ENCODE results near the gene TBX21.
A peak's percentile ranks its signal among the peaks of the same experiment; 100 is the strongest.

TBX21 gene

GRCh38 chr17:47730681-47731080 is 2.4 kb upstream of the TBX21 start:
- Histone ChIP-seq H4K91ac (ENCODE audit: low read depth, low read length, poor library complexity) (no peak overlapping the region), H3K4ac (ENCODE audit: low read length) (no peak overlapping the region), H3K23ac (ENCODE audit: low read depth, low read length, poor library complexity) (no peak overlapping the region), H4K8ac (ENCODE audit: low read depth, low read length) (no peak overlapping the region), H3K9me3 (replicated peaks in 1 of 2; ENCODE audit: control insufficient read depth in 2 of 2, insufficient read depth in 1 of 2, low read depth in 1 of 2, low read length in 2 of 2) (no peaks in the 10 kb centered on the region), H2BK12ac (ENCODE audit: low read length) (no peak overlapping the region), H3K27ac (replicated peaks; ENCODE audit: low read length) (no peak overlapping the region), H3K27me3 (ENCODE audit: control insufficient read depth in 3 of 3, insufficient read depth in 3 of 3, low read depth in 1 of 3, low read length in 3 of 3) (peaks cover 11 to 97% (median 37%) of the 10 kb centered on the region in 3 experiments), H2BK120ac (ENCODE audit: low read depth, low read length) (no peak overlapping the region), H3K4me3 (ENCODE audit: low read length in 2 of 2) (no peak overlapping the region), H3K14ac (ENCODE audit: low read length) (no peak overlapping the region), H2AFZ (ENCODE audit: low read length) (no peak overlapping the region), H3K4me1 (ENCODE audit: control insufficient read depth in 2 of 2, insufficient read depth in 1 of 2, low read depth in 1 of 2, low read length in 2 of 2) (peaks cover 3 to 4% of the 10 kb centered on the region in 2 donors), H3K18ac (ENCODE audit: low read length) (no peak overlapping the region), H3K9ac (ENCODE audit: low read depth, low read length, poor library complexity) (no peak overlapping the region), H3K4me2 (ENCODE audit: insufficient read depth, low read length, poor library complexity, severe bottlenecking) (no peak overlapping the region), H2BK5ac (ENCODE audit: low read length) (no peak overlapping the region), H2AK5ac (ENCODE audit: low read depth, low read length) (no peak overlapping the region), H3K36me3 (replicated peaks in 1 of 2; ENCODE audit: control insufficient read depth in 2 of 2, insufficient read depth in 2 of 2, low read length in 2 of 2) (no peaks in the 10 kb centered on the region), H2BK15ac (ENCODE audit: low read length) (no peak overlapping the region), H3K79me1 (ENCODE audit: low read depth, low read length) (no peaks in the 10 kb centered on the region)
- no peak for DNase-seq (ENCODE audit: low spot score)
- WGBS, 2 donors (ENCODE audit: extremely low coverage in 2 of 2, insufficient read length in 2 of 2, insufficient replicate concordance in 1 of 2): no CpG with 5 or more reads among the region's 4 CpGs

GRCh38 chr17:47731396-47731795 is 1.6 kb upstream of the TBX21 start:
- no peak overlapping the region for H4K91ac ChIP-seq (ENCODE audit: low read depth, low read length, poor library complexity)
- H2AK5ac ChIP-seq (ENCODE audit: low read depth, low read length): no peak overlapping the region
- no peak overlapping the region for H3K4me2 ChIP-seq (ENCODE audit: insufficient read depth, low read length, poor library complexity, severe bottlenecking)
- peaks cover 3 to 4% of the 10 kb centered on the region in 2 donors for H3K4me1 ChIP-seq (ENCODE audit: control insufficient read depth in 2 of 2, insufficient read depth in 1 of 2, low read depth in 1 of 2, low read length in 2 of 2)
- no peaks in the 10 kb centered on the region for H3K36me3 ChIP-seq (replicated peaks in 1 of 2; ENCODE audit: control insufficient read depth in 2 of 2, insufficient read depth in 2 of 2, low read length in 2 of 2)
- H3K14ac ChIP-seq (ENCODE audit: low read length): peak overlapping the region; percentile 21
- H2BK15ac ChIP-seq (ENCODE audit: low read length): no peak overlapping the region
- H2AFZ ChIP-seq (ENCODE audit: low read length): no peak overlapping the region
- H2BK12ac ChIP-seq (ENCODE audit: low read length): no peak overlapping the region
- no CpG with 5 or more reads among the region's 2 CpGs for WGBS, 2 donors (ENCODE audit: extremely low coverage in 2 of 2, insufficient read length in 2 of 2, insufficient replicate concordance in 1 of 2)
- no peaks in the 10 kb centered on the region for H3K79me1 ChIP-seq (ENCODE audit: low read depth, low read length)
- no peak overlapping the region for H3K4me3 ChIP-seq (ENCODE audit: low read length in 2 of 2)
- no peak overlapping the region for H3K4ac ChIP-seq (ENCODE audit: low read length)
- H3K9ac ChIP-seq (ENCODE audit: low read depth, low read length, poor library complexity): no peak overlapping the region
- H3K27ac ChIP-seq (replicated peaks; ENCODE audit: low read length): no peak overlapping the region
- peaks cover 11 to 97% (median 41%) of the 10 kb centered on the region in 3 experiments for H3K27me3 ChIP-seq (ENCODE audit: control insufficient read depth in 3 of 3, insufficient read depth in 3 of 3, low read depth in 1 of 3, low read length in 3 of 3)
- H4K8ac ChIP-seq (ENCODE audit: low read depth, low read length): no peak overlapping the region
- H3K9me3 ChIP-seq (replicated peaks in 1 of 2; ENCODE audit: control insufficient read depth in 2 of 2, insufficient read depth in 1 of 2, low read depth in 1 of 2, low read length in 2 of 2): no peaks in the 10 kb centered on the region
- DNase-seq (ENCODE audit: low spot score): no peak
- H3K18ac ChIP-seq (ENCODE audit: low read length): no peak overlapping the region
- no peak overlapping the region for H2BK120ac ChIP-seq (ENCODE audit: low read depth, low read length)
- H3K23ac ChIP-seq (ENCODE audit: low read depth, low read length, poor library complexity): no peak overlapping the region
- H2BK5ac ChIP-seq (ENCODE audit: low read length): no peak overlapping the region

GRCh38 chr17:47732399-47733046 is 513 bp upstream of the TBX21 start:
- no peak overlapping the region for H3K4me3 ChIP-seq (ENCODE audit: low read length in 2 of 2)
- no peaks in the 10 kb centered on the region for H3K36me3 ChIP-seq (replicated peaks in 1 of 2; ENCODE audit: control insufficient read depth in 2 of 2, insufficient read depth in 2 of 2, low read length in 2 of 2)
- H3K9me3 ChIP-seq (replicated peaks in 1 of 2; ENCODE audit: control insufficient read depth in 2 of 2, insufficient read depth in 1 of 2, low read depth in 1 of 2, low read length in 2 of 2): no peaks in the 10 kb centered on the region
- H2BK12ac ChIP-seq (ENCODE audit: low read length): peak overlapping the region; percentile 26
- no peak overlapping the region for H2BK5ac ChIP-seq (ENCODE audit: low read length)
- H2AFZ ChIP-seq (ENCODE audit: low read length): peak overlapping the region; percentile 86
- no peak overlapping the region for H3K18ac ChIP-seq (ENCODE audit: low read length)
- no peak overlapping the region for H3K27ac ChIP-seq (replicated peaks; ENCODE audit: low read length)
- H2BK120ac ChIP-seq (ENCODE audit: low read depth, low read length): no peak overlapping the region
- no peaks in the 10 kb centered on the region for H3K79me1 ChIP-seq (ENCODE audit: low read depth, low read length)
- no peak overlapping the region for H4K91ac ChIP-seq (ENCODE audit: low read depth, low read length, poor library complexity)
- H3K14ac ChIP-seq (ENCODE audit: low read length): no peak overlapping the region
- H3K4me2 ChIP-seq (ENCODE audit: insufficient read depth, low read length, poor library complexity, severe bottlenecking): peak overlapping the region; percentile 73
- DNase-seq (ENCODE audit: low spot score): no peak
- WGBS, 2 donors (ENCODE audit: extremely low coverage in 2 of 2, insufficient read length in 2 of 2, insufficient replicate concordance in 1 of 2): no CpG with 5 or more reads among the region's 12 CpGs
- no peak overlapping the region for H3K4ac ChIP-seq (ENCODE audit: low read length)
- H3K9ac ChIP-seq (ENCODE audit: low read depth, low read length, poor library complexity): no peak overlapping the region
- peaks cover 3 to 4% of the 10 kb centered on the region in 2 donors for H3K4me1 ChIP-seq (ENCODE audit: control insufficient read depth in 2 of 2, insufficient read depth in 1 of 2, low read depth in 1 of 2, low read length in 2 of 2)
- no peak overlapping the region for H2BK15ac ChIP-seq (ENCODE audit: low read length)
- H3K27me3 ChIP-seq (ENCODE audit: control insufficient read depth in 3 of 3, insufficient read depth in 3 of 3, low read depth in 1 of 3, low read length in 3 of 3): peaks cover 11 to 97% (median 44%) of the 10 kb centered on the region in 3 experiments
- peak overlapping the region; percentile 40 for H2AK5ac ChIP-seq (ENCODE audit: low read depth, low read length)
- peak overlapping the region; percentile 70 for H3K23ac ChIP-seq (ENCODE audit: low read depth, low read length, poor library complexity)
- H4K8ac ChIP-seq (ENCODE audit: low read depth, low read length): no peak overlapping the region

GRCh38 chr17:47733674-47734410 is 806 bp downstream of the TBX21 start:
- DNase-seq (ENCODE audit: low spot score): no peak
- Histone ChIP-seq H3K4me1 (ENCODE audit: control insufficient read depth in 2 of 2, insufficient read depth in 1 of 2, low read depth in 1 of 2, low read length in 2 of 2) (peaks cover 3 to 4% of the 10 kb centered on the region in 2 donors), H2BK15ac (ENCODE audit: low read length) (no peak overlapping the region), H3K27ac (replicated peaks; ENCODE audit: low read length) (no peak overlapping the region), H4K91ac (ENCODE audit: low read depth, low read length, poor library complexity) (no peak overlapping the region), H3K4ac (ENCODE audit: low read length) (no peak overlapping the region), H2AFZ (ENCODE audit: low read length) (peak overlapping the region; percentile 86), H2BK12ac (ENCODE audit: low read length) (no peak overlapping the region), H2BK5ac (ENCODE audit: low read length) (no peak overlapping the region), H4K8ac (ENCODE audit: low read depth, low read length) (no peak overlapping the region), H3K9me3 (replicated peaks in 1 of 2; ENCODE audit: control insufficient read depth in 2 of 2, insufficient read depth in 1 of 2, low read depth in 1 of 2, low read length in 2 of 2) (no peaks in the 10 kb centered on the region), H2AK5ac (ENCODE audit: low read depth, low read length) (no peak overlapping the region), H2BK120ac (ENCODE audit: low read depth, low read length) (no peak overlapping the region), H3K23ac (ENCODE audit: low read depth, low read length, poor library complexity) (peak overlapping the region; percentile 5), H3K4me3 (ENCODE audit: low read length in 2 of 2) (peak overlapping the region in 1 of 2 donors; percentile 80), H3K18ac (ENCODE audit: low read length) (no peak overlapping the region), H3K14ac (ENCODE audit: low read length) (no peak overlapping the region), H3K79me1 (ENCODE audit: low read depth, low read length) (no peaks in the 10 kb centered on the region), H3K9ac (ENCODE audit: low read depth, low read length, poor library complexity) (peak overlapping the region; percentile 53), H3K4me2 (ENCODE audit: insufficient read depth, low read length, poor library complexity, severe bottlenecking) (peak overlapping the region; percentile 73), H3K36me3 (replicated peaks in 1 of 2; ENCODE audit: control insufficient read depth in 2 of 2, insufficient read depth in 2 of 2, low read length in 2 of 2) (no peaks in the 10 kb centered on the region), H3K27me3 (ENCODE audit: control insufficient read depth in 3 of 3, insufficient read depth in 3 of 3, low read depth in 1 of 3, low read length in 3 of 3) (peaks cover 11 to 84% (median 44%) of the 10 kb centered on the region in 3 experiments)
- no CpG with 5 or more reads among the region's 60 CpGs for WGBS, 2 donors (ENCODE audit: extremely low coverage in 2 of 2, insufficient read length in 2 of 2, insufficient replicate concordance in 1 of 2)

Data from neuronal stem cell (in vitro differentiated cells).